Keratinocyte (primary cell): Measurements from ENCODE around the gene IPMK.

ENCODE experiments used
- CTCF ChIP-seq, 3 experiments: IDR thresholded peaks in 1 of 3; conservative IDR thresholded peaks in 1 of 3; optimal IDR thresholded peaks in 1 of 3; 2 replicates in 2 of 3; 3 replicates in 1 of 3; pipeline versions ENCODE3 to v1.5.1; 2011; ENCODE audit warnings: low read length in 3 of 3, mild to moderate bottlenecking in 3 of 3, moderate library complexity in 2 of 3, control low read depth in 1 of 3, inconsistent platforms in 1 of 3; ENCODE audit not compliant: insufficient read depth in 2 of 3; ENCODE audit errors: extremely low read depth in 1 of 3
- EZH2 ChIP-seq: IDR thresholded peaks from one replicate; pipeline ENCODE4 v1.6.1; 2012; ENCODE audit warnings: inconsistent platforms, mild to moderate bottlenecking, low read length, moderate library complexity

DNA sequence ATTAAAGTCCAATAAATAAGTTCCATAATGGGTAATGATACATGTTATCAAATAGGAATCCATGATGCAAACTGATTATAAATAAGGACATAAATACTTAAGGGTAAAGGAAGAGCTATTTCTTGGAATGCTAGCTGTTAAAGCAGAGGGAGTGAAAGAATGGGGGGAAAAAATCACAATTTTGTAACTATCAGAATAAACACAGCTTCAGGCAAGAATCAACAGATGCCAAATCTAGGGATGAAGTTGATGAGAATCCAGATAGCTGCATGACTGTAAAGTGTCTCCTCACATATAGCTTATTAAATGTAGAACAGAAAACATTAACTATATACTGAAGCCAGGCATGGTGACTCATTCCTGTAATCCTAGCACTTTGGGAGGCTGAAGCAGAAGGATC is 4.9 kb downstream of the IPMK start:
- TF ChIP-seq CTCF (optimal IDR thresholded peaks at IDR 0.05 in 1 of 3, IDR thresholded peaks at IDR 0.05 in 1 of 3, conservative IDR thresholded peaks at IDR 0.05 in 1 of 3; ENCODE audit: extremely low read depth in 1 of 3, insufficient read depth in 2 of 3, low read length in 3 of 3) (no peak), EZH2 (no peak)
